ENCODE measurements around the gene PAM. TPM values are rescaled to one million over a fixed set of nuclear protein-coding genes. Genes with fewer than 3 reads are reported as not detected.

The PAM gene
- total RNA-seq, 4 donors from 2014 or later = 113 to 178 (median 130) TPM

DNA sequence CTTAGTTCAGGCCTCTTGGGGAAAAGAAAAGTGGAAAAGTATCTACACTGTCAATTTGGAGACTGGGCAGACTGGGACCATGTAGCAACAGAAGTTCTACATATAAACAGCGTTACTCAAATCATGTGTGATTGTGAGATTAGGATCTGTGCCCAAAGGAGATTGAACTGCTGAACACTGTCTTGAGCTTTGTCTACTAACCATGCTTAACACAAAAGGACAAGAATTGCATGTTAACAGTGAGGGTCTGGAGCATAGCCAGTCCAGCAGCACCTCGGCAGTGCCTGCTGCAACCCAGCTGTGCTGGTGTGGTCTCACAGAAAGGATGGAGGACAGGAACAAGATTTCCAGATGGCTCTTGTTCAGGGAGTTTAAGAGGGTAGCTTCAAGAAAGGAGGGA is 5.7 kb downstream of the PAM start:
- no peak for ATAC-seq (ENCODE audit: low FRiP score)
- no peak for TF ChIP-seq CTCF (IDR thresholded peaks at IDR 0.05)
- no peak for DNase-seq (ENCODE audit: low spot score)

DNA sequence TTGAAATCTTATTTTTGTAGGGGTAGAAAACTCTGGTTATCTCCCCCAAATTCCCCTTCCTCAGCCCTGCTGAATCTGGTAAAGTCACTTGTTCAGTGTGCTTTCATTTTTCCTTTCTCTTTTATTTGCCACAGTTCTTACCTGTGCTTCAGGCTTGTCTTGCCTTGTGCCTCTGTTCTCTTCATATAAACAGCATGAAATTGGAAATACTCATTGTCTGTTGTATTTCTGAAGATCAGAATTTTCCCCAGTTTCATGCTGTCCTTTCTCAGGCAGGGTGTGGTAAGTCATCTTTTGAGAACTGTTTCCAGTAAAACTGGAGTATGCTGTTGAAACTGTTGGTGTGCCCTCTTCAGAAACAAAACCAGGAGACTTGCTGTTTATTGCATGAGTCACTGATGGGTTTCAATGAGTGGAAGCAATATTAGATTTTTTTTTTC is 7.0 kb downstream of the PAM start:
- peak; percentile 66 for ATAC-seq (ENCODE audit: low FRiP score)
- TF ChIP-seq CTCF (IDR thresholded peaks at IDR 0.05) = no peak
- no peak for DNase-seq (ENCODE audit: low spot score)

DNA sequence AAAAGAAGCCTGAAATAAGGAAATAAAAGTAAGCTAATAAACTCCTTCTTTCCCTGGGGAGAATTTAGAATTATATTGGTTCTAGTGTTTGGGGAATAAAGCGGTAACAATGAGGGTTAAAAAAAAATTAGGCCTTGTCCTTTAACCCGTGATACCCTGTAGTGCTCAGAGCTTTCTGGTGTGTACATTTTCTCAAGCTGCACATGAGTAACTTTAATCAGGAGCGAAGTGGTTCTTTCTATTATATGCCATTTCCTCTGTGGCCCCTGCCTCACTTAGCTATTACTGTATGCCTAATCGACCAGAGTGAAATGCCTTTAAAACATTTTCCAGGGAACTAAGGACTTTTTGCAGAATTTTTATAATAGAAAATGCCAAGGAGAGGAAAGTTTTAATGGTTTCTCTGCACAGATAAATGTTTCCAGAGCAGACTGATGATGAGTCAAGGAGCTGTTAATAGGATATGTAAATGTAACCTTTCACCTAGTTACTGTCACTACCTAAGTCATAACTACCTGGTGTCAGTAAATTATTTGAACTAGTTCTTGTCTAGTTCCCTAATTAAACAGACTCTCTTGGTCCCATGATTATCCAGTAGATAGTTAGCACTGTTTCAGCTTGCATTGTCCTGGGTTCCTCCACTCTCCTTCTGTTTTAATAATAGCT is 7.6 kb downstream of the PAM start:
- ATAC-seq (ENCODE audit: low FRiP score) = no peak
- no peak for TF ChIP-seq CTCF (IDR thresholded peaks at IDR 0.05)
- DNase-seq (ENCODE audit: low spot score) = no peak

- TF ChIP-seq CTCF (IDR thresholded peaks at IDR 0.05) = no peak
- DNase-seq (ENCODE audit: low spot score) = no peak
- no peak for ATAC-seq (ENCODE audit: low FRiP score)
Measured at GRCh38 chr5:102763734-102764133, 8.6 kb downstream of the PAM start.

- DNase-seq (ENCODE audit: low spot score) (no peak), ATAC-seq (ENCODE audit: low FRiP score) (no peak)
- TF ChIP-seq CTCF (IDR thresholded peaks at IDR 0.05) = no peak
Measured at GRCh38 chr5:102764381-102765004, 9.4 kb downstream of the PAM start.

- no peak for TF ChIP-seq CTCF (IDR thresholded peaks at IDR 0.05)
- DNase-seq (ENCODE audit: low spot score) (no peak), ATAC-seq (ENCODE audit: low FRiP score) (no peak)
Measured at GRCh38 chr5:102765350-102765749, 10.2 kb downstream of the PAM start.

Measured in omental fat pad (tissue), 4 donors.